CD4-positive, alpha-beta T cell (primary cell): ENCODE results near the gene SDK2. TPM values are rescaled to one million over a fixed set of nuclear protein-coding genes. Genes with fewer than 3 reads are reported as not detected.

Experiments
- ATAC-seq: fragments of 200-7000 bp; cut with Tn5 transposase; one replicate; pipeline ENCODE4 v1.10.0; 2022; ENCODE audit warnings: mild to moderate bottlenecking; ENCODE audit not compliant: poor library complexity
- CTCF ChIA-PET: fragments of 350-600 bp; sonication (Branson Sonifier 250); formaldehyde crosslinking; loops from one replicate; lab custom pipeline; 2021; ENCODE audit warnings: antibody characterized with exemption, inconsistent platforms; lab: Charles Lee
- POLR2A ChIA-PET: fragments of 350-600 bp; sonication (Branson Sonifier 250); formaldehyde crosslinking; loops from one replicate; lab custom pipeline; 2021; ENCODE audit warnings: antibody characterized with exemption, inconsistent platforms; lab: Charles Lee
- DNase-seq, 14 experiments: peaks; one replicate each; pipeline ENCODE4 v3.0.0-alpha.2; 2013 to 2020; ENCODE audit warnings: mixed read lengths in 2 of 14
- H3K27ac ChIP-seq, 2 donors: one replicate each; pipeline versions ENCODE4 v1.5.1 to v1.7.0; 2013; ENCODE audit warnings: low read length in 2 of 2, low read depth in 1 of 2, mild to moderate bottlenecking in 1 of 2
- H3K27me3 ChIP-seq, 2 experiments: 1 replicate in 1 of 2; 2 replicates in 1 of 2; pipeline versions ENCODE4 v1.6.1 to v1.7.0; 2013; ENCODE audit warnings: low read length in 2 of 2, control low read depth in 1 of 2, mild to moderate bottlenecking in 1 of 2, moderate library complexity in 1 of 2; ENCODE audit not compliant: insufficient read depth in 2 of 2, control insufficient read depth in 1 of 2
- H3K36me3 ChIP-seq: one replicate; pipeline ENCODE4 v1.6.1; 2013; ENCODE audit warnings: low read length, control low read depth; ENCODE audit not compliant: insufficient read depth
- H3K4me1 ChIP-seq: one replicate; pipeline ENCODE4 v1.6.1; 2013; ENCODE audit warnings: low read length, control low read depth; ENCODE audit not compliant: insufficient read depth
- H3K4me3 ChIP-seq: one replicate; pipeline ENCODE4 v1.5.1; 2013; ENCODE audit warnings: mild to moderate bottlenecking, low read length, moderate library complexity
- H3K9me3 ChIP-seq, 2 experiments: 1 replicate in 1 of 2; 2 replicates in 1 of 2; pipeline versions ENCODE4 v1.6.1 to v1.7.0; 2013; ENCODE audit warnings: low read length in 2 of 2, mild to moderate bottlenecking in 2 of 2, control low read depth in 1 of 2, moderate library complexity in 1 of 2; ENCODE audit not compliant: control insufficient read depth in 1 of 2, insufficient read depth in 1 of 2
- H3K27ac Mint-ChIP-seq: one replicate; pipeline ENCODE4 v1.8.0; 2020; ENCODE audit warnings: mixed read lengths
- H3K27me3 Mint-ChIP-seq: one replicate; pipeline ENCODE4 v1.8.0; 2021; ENCODE audit warnings: mixed read lengths
- H3K36me3 Mint-ChIP-seq: one replicate; pipeline ENCODE4 v1.8.0; 2021; ENCODE audit warnings: low read depth, mixed read lengths
- H3K4me1 Mint-ChIP-seq: one replicate; pipeline ENCODE4 v1.8.0; 2021; ENCODE audit warnings: low read depth, mixed read lengths
- H3K4me3 Mint-ChIP-seq: one replicate; pipeline ENCODE4 v1.8.0; 2020; ENCODE audit warnings: mild to moderate bottlenecking, mixed read lengths
- H3K9me3 Mint-ChIP-seq: one replicate; pipeline ENCODE4 v1.8.0; 2020; ENCODE audit warnings: mixed read lengths
- intact Hi-C, 2 experiments: fragments of 100-400 bp; cut with DNase I in 1 of 2; cut with micrococcal nuclease in 1 of 2; formaldehyde crosslinking; loops; one replicate each; pipeline versions ENCODE4 v1.15.1 to v1.9.0; 2023 to 2025; cut with DNase I, micrococcal nuclease
- total RNA-seq, 174 experiments: library from RNA in 2 of 174; stranded (reverse) in 2 of 174; gene quantifications; one replicate each; pipeline ENCODE4 v1.2.3 and lab custom pipeline; 2021 to 2026
- TF ChIP-seq, protein P1 (sequence below): fragments of 200-600 bp; IDR thresholded peaks from one replicate; pipeline ENCODE4 v1.8.0; 2022; ENCODE audit warnings: antibody characterized with exemption, mild to moderate bottlenecking

SDK2 gene
- total RNA-seq, 2 experiments from 2014 or later: 8.1 to 8.2 TPM

DNA sequence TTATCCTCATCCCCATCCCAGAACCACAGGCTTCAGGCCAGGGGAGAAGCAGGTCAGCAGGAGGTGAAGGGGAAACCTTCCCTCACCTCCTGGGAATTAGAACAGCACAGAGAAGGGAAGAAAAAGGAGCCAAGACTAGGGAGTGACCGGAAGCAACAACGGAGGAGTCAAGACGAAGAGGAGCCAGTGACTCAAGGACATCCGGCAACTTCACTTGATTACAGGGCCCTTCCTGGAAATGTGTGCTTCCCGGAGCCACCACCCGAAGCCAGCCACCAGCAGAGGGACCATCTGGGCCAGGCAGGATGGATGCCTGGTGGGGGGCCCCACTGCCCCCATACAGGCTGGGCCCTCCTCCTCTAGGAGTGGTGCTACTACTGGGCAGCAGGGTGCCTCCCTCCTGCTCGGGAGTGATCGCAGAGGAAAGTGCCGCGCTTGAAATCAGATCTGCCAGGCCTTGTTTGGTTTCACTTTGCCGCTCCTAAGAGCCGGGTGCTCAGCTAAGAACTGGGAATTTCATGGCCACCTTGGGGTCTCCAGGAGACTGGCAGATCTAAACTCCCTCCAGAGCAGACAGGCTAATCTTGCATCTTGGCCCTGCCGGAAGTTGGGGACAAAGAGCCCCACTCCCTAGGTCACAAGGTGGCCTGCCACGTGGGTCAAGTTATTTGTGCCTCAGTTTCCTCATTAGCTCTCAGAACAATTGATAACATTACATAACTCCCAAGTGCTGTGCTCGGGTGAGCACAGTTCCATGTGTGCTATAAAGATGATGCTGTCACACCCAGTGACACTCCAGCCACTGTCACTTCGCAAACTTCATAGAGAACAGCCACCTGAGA lies 339.1 kb downstream of the SDK2 start:
- DNase-seq: no peak
- Mint-ChIP-seq H3K27ac (no peak overlapping the region), H3K27me3 (peaks cover 4% of the 10 kb centered on the region), H3K9me3 (no peaks in the 10 kb centered on the region), H3K4me1 (peaks cover 2% of the 10 kb centered on the region), H3K4me3 (no peak overlapping the region), H3K36me3 (no peaks in the 10 kb centered on the region)
- ChIA-PET POLR2A (no interaction called here), CTCF (no interaction called here)
- H3K27ac ChIP-seq: no peak overlapping the region
- ATAC-seq: no peak
- H3K9me3 ChIP-seq: no peaks in the 10 kb centered on the region
- peaks cover 0 to 2% of the 10 kb centered on the region in 2 experiments for H3K27me3 ChIP-seq
- TF ChIP-seq, protein P1, sequence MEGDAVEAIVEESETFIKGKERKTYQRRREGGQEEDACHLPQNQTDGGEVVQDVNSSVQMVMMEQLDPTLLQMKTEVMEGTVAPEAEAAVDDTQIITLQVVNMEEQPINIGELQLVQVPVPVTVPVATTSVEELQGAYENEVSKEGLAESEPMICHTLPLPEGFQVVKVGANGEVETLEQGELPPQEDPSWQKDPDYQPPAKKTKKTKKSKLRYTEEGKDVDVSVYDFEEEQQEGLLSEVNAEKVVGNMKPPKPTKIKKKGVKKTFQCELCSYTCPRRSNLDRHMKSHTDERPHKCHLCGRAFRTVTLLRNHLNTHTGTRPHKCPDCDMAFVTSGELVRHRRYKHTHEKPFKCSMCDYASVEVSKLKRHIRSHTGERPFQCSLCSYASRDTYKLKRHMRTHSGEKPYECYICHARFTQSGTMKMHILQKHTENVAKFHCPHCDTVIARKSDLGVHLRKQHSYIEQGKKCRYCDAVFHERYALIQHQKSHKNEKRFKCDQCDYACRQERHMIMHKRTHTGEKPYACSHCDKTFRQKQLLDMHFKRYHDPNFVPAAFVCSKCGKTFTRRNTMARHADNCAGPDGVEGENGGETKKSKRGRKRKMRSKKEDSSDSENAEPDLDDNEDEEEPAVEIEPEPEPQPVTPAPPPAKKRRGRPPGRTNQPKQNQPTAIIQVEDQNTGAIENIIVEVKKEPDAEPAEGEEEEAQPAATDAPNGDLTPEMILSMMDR: no peak
- intact Hi-C loops: no loop called here
- peaks cover 11% of the 10 kb centered on the region for H3K4me1 ChIP-seq
- no peak overlapping the region for H3K4me3 ChIP-seq
- H3K36me3 ChIP-seq: no peaks in the 10 kb centered on the region

DNA sequence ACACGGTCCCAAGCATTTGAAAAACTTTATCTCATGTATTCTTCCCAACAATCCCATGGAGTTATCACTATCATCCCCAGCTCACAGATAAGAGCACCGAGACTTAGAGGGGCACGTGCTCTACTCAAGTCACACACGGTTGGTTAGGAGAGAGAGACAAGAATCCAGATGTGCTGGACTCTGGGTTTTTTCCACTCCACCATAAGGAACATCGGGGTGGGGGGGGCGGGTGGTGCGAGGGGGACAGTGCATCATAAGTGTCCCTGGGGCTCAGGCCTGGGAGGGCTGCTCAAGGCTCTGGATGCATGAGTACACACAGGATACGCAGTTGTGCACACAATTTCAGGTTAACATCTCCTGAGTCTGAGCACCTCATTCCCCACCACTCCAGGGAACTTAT lies 339.8 kb downstream of the SDK2 start:
- H3K27me3 Mint-ChIP-seq: peaks cover 4% of the 10 kb centered on the region
- Histone ChIP-seq H3K4me3 (no peak overlapping the region), H3K4me1 (peaks cover 4% of the 10 kb centered on the region), H3K36me3 (no peaks in the 10 kb centered on the region), H3K9me3 (no peaks in the 10 kb centered on the region), H3K27ac (no peak overlapping the region), H3K27me3 (peaks cover 0 to 2% of the 10 kb centered on the region in 2 experiments)
- H3K27ac Mint-ChIP-seq: no peak overlapping the region
- ChIA-PET POLR2A (no interaction called here), CTCF (no interaction called here)
- ATAC-seq (no peak), DNase-seq (no peak)
- H3K4me3 Mint-ChIP-seq: no peak overlapping the region
- intact Hi-C loops: no loop called here
- no peaks in the 10 kb centered on the region for H3K9me3 Mint-ChIP-seq
- H3K36me3 Mint-ChIP-seq: no peaks in the 10 kb centered on the region
- no peaks in the 10 kb centered on the region for H3K4me1 Mint-ChIP-seq
- TF ChIP-seq, protein P1: no peak

DNA sequence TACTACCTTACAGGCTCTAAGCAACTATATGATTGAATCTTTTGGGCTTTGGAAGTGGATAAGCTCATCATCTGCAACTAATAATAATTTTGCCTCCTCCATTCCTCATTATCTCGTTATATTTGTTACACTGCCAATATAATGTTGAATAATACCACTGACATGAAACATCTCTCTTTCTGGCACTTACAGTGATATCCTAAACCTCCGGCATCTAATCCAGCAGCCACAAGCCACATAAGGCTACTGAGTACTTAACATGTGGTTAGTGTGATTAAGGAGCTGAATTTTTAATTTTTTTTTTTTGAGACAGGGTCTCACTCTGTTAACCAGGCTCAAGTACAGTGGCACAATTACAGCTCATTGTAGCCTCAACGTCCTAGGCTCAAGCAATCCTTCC lies 342.1 kb downstream of the SDK2 start:
- peaks cover 0 to 2% of the 10 kb centered on the region in 2 experiments for H3K27me3 ChIP-seq
- H3K4me1 ChIP-seq: peaks cover 4% of the 10 kb centered on the region
- H3K36me3 Mint-ChIP-seq: no peaks in the 10 kb centered on the region
- no peak overlapping the region for H3K4me3 ChIP-seq
- H3K27ac Mint-ChIP-seq: no peak overlapping the region
- H3K27me3 Mint-ChIP-seq: peaks cover 4% of the 10 kb centered on the region
- H3K36me3 ChIP-seq: no peaks in the 10 kb centered on the region
- ChIA-PET CTCF (interaction anchor here (1.0 kb wide), 1 partner anchor 9 kb away, joined by 4 read pairs; no protein-coding TSS in a partner anchor), POLR2A (interaction anchor here (1.3 kb wide), 1 partner anchor 9 kb away, joined by 3 read pairs; no protein-coding TSS in a partner anchor)
- no peak for ATAC-seq
- no peaks in the 10 kb centered on the region for H3K9me3 Mint-ChIP-seq
- no peaks in the 10 kb centered on the region for H3K4me1 Mint-ChIP-seq
- no peak for DNase-seq
- no peak overlapping the region for H3K27ac ChIP-seq
- intact Hi-C loops: no loop called here
- TF ChIP-seq, protein P1: no peak
- no peaks in the 10 kb centered on the region for H3K9me3 ChIP-seq
- no peak overlapping the region for H3K4me3 Mint-ChIP-seq
